ENCODE measurements around the gene BPIFB3. TPM values are rescaled to one million over a fixed set of nuclear protein-coding genes. Genes with fewer than 3 reads are reported as not detected.

BPIFB3 gene
- total RNA-seq, 4 donors from 2014 or later: not detected

DNA sequence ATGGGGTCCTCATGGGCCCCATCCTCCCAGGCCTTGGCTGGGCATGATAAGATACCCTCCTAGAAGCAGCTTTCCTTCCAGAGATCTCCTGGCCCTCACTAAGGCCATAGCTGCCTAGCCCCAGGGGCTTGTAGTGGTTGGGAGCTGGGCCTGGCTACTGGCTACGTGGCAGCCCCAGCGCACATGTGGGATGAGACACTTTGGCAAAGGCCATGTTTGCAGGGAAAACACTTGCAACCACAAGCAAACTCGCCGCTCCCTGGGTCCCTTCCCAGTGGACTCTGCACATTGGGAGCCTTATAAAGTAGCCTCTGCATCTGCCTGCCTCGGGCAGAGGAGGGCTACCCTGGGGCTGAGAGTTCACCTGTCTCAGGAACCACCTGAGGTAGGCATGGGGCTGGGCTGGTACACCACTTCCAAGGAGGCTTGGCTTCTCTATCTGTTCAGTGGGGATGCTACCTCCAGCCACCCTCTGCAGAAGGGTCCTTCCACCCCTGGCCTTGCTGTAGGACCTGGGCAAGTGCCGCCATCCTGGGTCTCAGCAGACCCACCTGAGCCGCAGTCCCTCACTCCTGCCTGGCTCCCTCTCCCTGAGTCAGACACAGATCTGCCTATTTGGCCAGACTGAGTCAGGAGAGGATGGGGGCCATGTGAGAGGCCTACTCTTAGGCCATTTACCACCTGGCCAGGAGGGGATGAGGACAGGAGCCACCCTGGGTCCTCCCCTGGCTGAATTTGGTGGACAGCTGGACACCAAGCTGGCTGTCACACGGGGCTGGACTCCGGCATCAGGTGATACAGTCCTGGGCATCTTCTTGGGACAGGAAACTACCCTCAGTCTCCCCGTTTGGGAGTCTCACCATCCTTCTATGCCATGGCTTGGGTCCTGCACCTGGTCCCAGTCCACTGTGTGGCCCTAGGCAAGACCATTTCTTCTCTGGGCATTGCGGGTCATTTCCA, 46.0 kb upstream of the BPIFB3 start, which contains the start of gene BPIFB2:
TSS of gene BPIFB2 (plus strand) at position 329 of the 960 bp plus-strand sequence. CDS start 871 bp downstream, outside the sequence.
- TF ChIP-seq, protein P1, sequence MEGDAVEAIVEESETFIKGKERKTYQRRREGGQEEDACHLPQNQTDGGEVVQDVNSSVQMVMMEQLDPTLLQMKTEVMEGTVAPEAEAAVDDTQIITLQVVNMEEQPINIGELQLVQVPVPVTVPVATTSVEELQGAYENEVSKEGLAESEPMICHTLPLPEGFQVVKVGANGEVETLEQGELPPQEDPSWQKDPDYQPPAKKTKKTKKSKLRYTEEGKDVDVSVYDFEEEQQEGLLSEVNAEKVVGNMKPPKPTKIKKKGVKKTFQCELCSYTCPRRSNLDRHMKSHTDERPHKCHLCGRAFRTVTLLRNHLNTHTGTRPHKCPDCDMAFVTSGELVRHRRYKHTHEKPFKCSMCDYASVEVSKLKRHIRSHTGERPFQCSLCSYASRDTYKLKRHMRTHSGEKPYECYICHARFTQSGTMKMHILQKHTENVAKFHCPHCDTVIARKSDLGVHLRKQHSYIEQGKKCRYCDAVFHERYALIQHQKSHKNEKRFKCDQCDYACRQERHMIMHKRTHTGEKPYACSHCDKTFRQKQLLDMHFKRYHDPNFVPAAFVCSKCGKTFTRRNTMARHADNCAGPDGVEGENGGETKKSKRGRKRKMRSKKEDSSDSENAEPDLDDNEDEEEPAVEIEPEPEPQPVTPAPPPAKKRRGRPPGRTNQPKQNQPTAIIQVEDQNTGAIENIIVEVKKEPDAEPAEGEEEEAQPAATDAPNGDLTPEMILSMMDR (IDR thresholded peaks at IDR 0.05): no peak
- TF ChIP-seq POLR2A (IDR thresholded peaks at IDR 0.05): no peak
- H3K4me1 ChIP-seq: no peaks in the 10 kb centered on the region
- intact Hi-C loops (cut with DNase I; ENCODE audit: low total_unique reads): no loop called here
- H3K27me3 ChIP-seq: no peaks in the 10 kb centered on the region
- no peak within 1 kb of the TSS for H3K27ac ChIP-seq
- DNase-seq: no peak
- H3K4me3 ChIP-seq: no peak within 1 kb of the TSS
- H3K36me3 ChIP-seq: no peaks in the 10 kb centered on the region
- H3K9me3 ChIP-seq: no peaks in the 10 kb centered on the region

DNA sequence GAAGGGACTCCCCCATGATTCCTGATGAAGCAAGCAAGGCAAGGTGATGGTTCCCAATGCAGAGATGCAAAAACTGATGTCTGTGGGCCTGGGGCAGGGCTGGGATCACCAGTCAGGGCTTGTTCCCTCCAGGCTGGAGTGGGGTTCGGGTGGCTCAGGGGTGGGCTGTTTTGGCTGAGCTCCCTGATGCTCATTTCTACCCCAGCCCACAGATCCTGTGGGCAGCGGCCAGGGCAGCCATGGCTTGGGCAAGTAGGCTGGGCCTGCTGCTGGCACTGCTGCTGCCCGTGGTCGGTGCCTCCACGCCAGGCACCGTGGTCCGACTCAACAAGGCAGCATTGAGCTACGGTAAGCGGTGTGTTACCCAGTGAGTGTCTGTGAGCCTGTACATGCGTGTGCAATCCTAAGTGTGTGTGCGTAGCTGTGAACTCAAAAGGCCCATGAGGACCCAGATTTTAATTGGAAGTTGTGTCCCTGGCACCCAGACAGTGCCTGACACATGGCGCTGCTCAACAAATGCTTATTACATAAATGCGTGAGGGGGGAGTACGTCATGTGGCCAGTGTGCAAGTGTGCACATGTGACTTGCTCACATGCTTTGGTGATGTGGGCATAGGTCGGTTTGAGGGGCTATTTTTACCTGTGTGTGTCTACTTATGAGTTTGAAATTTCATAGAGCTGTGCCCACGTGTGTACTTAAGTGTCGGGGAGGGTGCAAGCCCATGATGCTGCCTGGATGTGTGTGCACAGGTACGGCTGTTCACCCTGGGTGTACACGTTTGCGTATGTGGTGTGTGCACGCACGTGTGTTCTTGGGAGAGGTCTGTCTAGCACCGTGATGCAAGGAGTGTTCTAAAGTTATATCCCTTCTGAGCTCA, 45.1 kb upstream of the BPIFB3 start:
- Histone ChIP-seq H3K4me1 (no peaks in the 10 kb centered on the region), H3K27me3 (no peaks in the 10 kb centered on the region), H3K36me3 (no peaks in the 10 kb centered on the region), H3K4me3 (no peak overlapping the region), H3K27ac (no peak overlapping the region), H3K9me3 (no peaks in the 10 kb centered on the region)
- TF ChIP-seq POLR2A (IDR thresholded peaks at IDR 0.05): no peak
- TF ChIP-seq, protein P1 (IDR thresholded peaks at IDR 0.05): no peak
- DNase-seq: no peak
- intact Hi-C loops (cut with DNase I; ENCODE audit: low total_unique reads): no loop called here

DNA sequence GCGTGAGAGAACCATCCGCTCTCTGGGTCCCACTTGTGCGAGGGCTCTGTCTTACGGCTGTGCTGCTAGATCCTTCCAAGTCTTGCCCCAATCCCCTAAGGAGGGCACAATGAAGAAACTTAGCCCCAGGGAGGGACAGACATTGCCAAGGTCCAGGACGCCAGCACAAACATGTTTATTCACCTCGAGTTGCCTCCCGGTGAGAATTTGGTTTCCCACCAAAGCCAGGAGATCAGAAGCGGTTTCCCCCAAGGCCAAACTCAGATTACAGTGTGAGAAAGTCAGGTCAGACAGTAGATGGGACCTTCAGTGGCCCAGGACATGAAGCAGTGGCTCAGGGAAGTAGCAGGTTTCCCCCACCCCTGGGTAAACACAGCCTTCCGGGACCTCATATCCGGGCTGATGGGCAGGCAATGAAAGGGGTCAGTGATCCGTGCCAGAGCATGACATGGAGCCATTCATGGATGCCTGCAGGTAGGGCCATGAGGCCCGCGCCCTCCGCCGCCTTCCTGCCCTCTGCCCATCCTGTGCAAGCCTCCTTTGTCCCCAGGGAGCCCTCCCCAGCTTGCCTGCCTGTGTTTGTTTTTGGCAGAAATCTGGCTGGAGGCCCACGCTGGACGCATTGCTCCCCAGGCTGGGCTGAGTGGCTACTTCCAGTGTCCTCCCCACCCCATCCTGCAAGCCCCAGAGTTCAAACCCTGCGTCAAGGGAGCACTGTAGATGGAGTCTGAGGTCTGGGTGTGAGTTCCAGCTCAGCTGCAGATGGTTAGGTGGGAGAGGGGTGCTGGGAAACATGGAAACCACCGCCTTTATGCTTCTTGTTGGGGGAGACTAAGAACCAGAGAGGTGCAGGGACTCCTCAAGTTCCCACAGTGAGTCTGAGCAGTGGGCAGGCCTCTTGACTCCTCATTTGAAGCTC, 44.2 kb upstream of the BPIFB3 start:
- Histone ChIP-seq H3K9me3 (no peaks in the 10 kb centered on the region), H3K36me3 (no peaks in the 10 kb centered on the region), H3K4me3 (no peak overlapping the region), H3K4me1 (no peaks in the 10 kb centered on the region), H3K27me3 (no peaks in the 10 kb centered on the region), H3K27ac (no peak overlapping the region)
- no peak for DNase-seq
- TF ChIP-seq, protein P1 (IDR thresholded peaks at IDR 0.05): no peak
- TF ChIP-seq POLR2A (IDR thresholded peaks at IDR 0.05): no peak
- intact Hi-C loops (cut with DNase I; ENCODE audit: low total_unique reads): no loop called here

DNA sequence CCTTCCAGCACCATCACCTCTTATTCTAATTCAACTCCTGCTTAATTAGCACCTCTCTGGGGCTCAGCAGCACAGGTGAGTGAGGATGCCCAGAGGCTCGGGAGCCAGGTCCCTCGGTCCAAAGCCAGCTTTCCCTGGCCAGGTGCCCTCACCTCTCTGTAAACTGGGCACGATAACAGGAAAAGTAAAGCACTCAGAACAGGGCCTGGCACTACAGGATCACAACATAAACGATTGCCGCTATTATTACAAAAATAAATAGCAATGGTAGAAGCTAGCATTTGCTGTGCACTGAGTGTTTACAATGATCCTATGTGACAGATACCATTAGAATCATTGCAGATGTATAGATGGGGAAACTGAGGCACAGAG, 43.6 kb upstream of the BPIFB3 start:
- TF ChIP-seq, protein P1 (IDR thresholded peaks at IDR 0.05): no peak
- no peak for TF ChIP-seq POLR2A (IDR thresholded peaks at IDR 0.05)
- H3K27ac ChIP-seq: no peak overlapping the region
- H3K4me3 ChIP-seq: no peak overlapping the region
- H3K9me3 ChIP-seq: no peaks in the 10 kb centered on the region
- intact Hi-C loops (cut with DNase I; ENCODE audit: low total_unique reads): no loop called here
- H3K27me3 ChIP-seq: no peaks in the 10 kb centered on the region
- no peaks in the 10 kb centered on the region for H3K36me3 ChIP-seq
- no peak for DNase-seq
- H3K4me1 ChIP-seq: no peaks in the 10 kb centered on the region

Measured in uterus (tissue), 4 donors.